Measurements from ENCODE around the gene XPC.

The XPC gene

DNA sequence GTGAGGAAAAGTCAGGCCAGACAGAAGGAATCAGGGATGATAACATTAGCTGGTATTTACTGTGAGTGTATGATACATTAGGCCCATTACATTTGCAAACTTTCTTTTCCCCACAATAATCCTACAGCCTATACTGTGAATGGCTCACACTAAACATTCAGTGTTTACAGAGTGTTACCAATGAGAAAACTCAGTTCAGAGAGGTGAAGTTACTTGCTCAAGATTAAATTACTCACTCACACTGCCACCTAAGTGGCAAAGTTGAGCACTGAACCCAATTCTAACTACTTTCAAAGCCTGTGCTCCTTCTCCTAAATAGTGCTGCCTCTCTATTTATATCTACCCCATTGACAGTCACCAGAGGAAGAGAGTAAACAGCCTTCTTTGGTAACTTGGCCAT, 8.5 kb downstream of the XPC start:
- no peak for DNase-seq

DNA sequence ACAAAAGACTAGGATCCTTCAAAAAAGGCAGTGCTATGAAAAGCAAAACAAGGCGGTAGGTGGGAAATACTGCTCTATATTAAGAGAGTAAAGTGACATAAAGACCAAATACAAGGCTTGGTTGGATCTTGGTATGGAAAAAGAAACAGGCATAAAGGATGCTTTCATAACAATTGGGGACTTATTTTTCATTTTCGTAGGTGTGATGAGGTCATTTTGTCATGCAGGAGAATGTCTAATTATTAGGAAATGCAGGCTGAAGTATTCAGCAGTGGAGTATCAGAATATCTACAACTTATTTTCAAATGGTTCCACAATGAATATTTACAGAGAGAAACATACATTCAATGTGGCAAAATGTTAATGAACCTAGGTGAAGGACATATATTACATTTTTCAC, 9.0 kb downstream of the XPC start:
- DNase-seq: no peak

DNA sequence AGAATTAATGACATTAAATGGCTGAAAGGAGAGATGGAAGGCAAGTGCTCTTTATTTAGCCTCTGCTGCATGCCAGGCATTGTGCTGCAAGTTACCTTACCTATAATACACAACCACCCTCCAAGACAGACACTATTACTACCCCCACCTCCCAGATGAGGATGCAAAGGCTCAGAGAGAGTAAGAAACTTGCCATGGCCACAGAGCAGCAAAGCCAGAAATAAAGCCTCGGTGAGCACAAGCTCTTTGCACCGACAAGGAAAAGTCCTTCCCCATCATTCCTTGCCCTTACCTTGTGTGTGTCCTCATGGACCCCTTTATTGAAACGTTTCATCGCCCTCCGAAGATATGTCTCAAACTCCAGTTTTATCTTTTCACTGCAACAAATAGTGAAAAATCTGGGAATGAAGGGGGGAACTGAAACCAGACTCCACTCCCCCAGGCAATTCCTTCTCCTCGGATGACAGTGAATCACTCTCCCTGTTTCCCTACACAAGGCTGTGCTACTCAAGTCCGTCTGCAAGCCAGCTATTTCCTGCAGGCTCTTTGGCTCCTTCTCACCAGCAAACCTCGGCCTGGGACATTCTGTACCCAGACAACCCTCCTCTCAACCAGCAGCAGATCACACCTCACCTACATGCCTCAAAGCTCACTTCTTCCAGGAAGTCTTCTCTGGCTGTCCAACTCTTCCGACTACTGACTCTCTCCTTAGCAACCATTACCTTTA, 11.4 kb downstream of the XPC start:
- DNase-seq: no peak

DNA sequence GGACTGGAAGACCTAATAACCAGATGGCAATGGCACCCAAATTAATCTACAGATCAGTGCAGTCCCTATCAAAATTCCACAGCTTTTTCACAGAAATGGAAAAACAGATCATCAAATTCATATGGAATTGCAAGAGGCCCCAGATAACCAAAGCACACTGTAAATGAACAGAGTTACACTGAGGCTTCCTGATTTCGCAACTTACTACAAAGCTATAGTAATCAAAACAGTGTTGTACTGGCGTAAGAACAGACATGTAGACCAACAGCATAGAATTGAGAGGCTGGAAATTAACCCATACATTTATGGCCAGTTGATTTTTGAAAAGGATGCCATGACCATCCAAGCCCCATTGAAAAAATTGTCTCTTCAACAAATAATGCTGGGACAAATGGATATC, 16.2 kb downstream of the XPC start:
- no peak for DNase-seq

DNA sequence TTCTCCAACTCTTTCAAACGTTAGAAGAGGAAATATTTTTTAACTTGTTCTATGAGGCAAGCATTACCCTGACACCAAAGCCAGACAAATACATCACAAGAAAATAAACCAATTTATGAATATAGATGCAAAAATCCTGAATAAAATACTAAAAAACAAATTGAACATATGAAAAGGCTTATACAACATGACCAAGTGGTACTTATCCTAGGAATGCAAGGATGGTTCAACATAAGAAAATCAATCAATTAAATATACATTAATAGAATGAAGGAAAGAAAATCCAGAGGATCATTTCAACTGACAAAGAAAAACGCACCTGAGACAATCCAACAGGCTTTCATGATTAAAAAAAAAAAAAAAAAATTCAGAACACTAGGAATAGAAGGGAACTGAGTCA, 17.1 kb downstream of the XPC start:
- no peak for DNase-seq

DNA sequence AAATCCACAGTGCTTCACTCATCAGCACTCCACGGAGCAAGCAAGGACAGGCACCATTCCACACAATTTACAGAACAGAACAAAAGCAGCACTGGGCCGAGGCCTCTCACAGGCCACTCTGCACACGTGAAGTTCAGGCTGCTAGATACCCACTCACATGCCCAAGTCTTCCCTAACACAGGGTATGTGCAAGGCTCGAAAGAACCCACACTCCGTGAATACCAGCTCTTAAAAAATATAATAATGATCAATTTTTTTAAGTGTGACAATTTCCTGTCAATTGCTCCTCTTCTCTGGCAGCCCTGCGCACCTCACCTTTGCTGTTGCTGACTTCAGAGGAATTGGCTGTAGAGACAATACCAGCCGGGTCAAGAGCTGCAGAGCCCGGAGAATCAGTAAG, 19.0 kb downstream of the XPC start:
- no peak for DNase-seq

DNA sequence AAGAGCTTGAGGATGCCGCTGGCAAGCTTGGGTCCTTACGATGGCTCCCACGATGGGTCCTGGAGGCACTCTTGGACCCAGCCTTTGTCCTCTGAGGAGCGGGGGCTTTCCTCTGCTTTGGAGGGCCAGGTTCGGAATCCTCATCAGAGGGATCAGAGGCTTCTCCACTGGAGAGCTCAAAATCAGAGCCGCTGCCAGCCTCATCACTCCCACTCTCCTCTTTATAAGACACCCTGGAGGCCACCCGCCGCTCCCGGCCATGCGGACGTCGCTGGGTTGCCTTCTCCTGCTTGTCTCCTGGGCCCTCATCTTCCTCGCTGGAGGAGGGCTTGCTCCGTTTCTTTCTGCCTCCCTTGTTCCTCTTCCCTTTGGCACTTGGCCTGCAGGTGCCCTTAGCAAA, 20.0 kb downstream of the XPC start:
- no peak for DNase-seq

DNA sequence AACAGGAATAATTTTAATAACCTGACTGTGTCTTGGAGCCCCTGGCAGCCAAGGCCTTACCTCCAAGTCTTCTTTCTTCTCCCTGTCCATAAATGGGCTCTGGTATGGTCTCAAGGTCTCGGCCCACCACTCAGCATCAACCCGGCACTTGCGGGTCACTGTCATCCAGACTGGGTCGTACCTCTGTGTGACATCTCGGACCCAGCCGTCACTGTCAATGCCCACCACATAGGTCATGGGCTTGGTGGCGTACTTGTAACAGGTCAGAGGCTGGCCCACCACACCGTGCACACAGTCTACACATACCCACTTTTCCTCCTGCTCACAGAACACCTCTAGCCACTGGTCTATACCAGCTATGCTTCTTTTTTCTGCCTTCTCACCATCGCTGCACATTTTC, 20.4 kb downstream of the XPC start:
- DNase-seq: no peak

DNA sequence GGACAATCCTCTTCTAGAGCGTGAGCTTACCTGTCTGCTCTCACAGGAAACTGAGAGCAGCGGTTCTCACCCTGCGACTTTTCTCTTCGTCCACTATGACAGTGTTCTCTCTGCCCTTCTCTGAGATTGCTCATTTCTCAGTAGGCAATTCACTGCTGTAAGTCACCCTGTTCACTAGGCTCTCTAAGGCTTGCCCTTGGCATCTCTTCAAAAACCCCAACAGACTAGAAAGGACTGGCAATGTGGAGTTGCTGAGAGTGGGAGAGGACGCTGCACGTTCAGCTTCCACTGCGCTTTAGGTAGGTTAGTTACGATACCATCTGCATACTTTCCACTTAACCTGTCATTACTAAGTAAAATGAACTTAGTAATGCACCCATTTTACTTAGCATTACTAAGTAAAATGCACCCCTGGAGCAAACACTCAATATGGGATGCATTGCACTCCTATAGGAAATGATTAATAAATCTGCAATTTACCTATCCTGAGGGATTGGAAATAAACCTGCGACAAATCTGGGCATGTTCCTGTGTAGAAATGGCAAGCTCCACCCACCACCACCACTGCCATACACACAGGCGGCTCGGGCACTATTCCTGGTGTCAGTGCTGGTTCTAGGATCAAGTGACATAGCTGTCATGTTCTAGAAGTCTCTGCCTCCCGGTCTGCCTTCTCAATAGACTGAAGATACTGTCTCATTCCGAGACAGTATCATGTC, 21.4 kb downstream of the XPC start:
- no peak for DNase-seq

DNA sequence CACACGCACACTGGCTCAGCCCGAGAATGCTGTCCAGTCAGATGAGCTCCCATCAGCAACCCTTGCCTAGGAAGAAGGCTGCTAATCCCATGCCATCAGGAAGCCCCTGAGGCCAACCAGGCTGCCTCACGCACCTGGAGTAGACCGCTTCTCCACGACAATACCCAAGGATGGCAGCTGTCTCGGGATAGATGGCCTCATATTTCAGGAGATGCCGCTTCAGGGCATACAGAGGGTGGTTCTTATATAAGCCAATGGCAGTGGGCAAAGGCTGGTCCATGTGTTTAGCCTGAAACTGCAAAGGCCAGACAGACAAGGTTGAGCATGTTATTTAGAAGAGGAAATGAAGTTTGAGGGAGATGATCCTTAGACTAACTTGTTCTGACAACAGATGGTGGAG, 22.2 kb downstream of the XPC start:
- no peak for DNase-seq

DNA sequence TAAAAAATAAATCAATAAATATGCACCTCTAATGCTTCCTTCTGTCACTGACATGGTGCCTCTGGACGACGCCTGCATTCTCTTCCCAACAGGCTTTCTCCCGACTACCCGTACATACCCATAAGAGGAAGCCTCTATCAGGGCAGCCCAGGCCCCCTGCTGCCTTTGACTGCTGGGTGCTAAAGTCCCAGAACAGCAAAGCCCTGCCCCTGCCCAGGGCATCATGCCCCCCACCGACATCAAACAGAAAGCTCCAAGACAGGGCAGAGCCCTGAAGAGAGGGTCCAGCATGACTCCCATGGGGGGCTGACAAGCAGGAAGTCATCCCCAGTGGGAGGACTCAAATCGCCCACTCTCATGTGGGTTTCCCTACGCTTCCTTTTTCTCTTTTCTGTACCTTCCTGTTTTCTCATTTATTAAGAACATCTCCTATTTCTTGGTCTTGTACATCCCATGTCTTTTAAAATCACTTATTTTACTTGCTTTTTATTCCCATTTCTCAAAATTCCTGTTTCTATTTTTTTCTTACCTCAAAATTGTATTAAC, 23.4 kb downstream of the XPC start:
- DNase-seq: no peak

DNA sequence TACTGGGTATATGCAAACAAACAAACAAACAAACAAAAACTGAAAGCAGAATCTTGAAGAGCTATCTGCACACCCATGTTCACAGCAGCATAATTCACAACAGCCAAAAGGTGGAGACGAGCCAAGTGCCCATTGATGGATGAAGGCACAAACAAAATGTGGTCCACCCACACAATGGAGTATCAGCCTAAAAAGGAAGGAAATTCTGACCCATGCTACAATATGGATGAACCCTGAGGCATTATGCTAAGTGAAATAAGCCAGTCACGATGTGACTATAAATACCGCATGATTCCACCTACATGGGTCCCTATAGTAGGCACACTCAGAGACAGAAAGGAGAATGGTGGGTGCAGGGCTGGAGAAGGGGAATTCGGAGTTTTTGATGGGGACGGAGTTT, 24.1 kb downstream of the XPC start:
- DNase-seq: no peak

DNA sequence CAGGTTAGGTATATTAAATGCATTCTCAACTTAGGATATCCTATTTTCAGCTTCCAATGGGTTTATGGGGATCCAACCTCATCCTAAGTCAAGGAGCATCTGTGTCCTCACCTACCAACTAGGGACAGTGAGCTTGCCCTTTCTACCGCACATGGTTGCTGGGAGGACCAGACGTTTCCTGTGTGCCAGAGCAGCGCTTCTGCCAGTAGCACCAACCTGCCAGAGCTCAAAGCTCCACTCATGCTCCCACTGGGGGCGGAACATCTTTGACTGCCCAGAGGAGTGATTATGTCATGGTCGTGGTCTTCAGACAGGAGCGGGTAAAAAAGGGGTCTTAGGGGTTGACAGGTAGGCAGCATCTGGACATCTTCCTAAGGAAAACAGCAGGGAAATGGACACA, 24.7 kb downstream of the XPC start:
- no peak for DNase-seq

DNA sequence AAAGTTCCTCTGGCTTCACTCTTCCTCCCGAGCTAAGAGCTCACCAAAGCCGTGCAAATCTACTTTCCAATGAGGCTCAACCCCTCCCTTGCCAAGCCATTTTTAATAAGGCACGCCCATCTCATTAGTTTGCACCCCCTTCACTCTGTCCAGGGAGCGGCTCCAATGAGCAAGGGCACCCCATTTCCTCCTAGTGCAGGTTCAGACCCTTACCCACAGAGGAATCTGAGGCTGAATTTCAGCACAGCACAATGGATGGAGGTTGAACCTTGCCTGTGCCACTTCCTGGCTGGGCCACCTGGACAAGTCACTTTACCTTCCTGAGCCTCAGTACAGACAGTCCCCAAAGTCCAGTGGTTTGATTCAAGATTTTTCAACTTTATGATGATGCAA, 25.4 kb downstream of the XPC start:
- DNase-seq: no peak

DNA sequence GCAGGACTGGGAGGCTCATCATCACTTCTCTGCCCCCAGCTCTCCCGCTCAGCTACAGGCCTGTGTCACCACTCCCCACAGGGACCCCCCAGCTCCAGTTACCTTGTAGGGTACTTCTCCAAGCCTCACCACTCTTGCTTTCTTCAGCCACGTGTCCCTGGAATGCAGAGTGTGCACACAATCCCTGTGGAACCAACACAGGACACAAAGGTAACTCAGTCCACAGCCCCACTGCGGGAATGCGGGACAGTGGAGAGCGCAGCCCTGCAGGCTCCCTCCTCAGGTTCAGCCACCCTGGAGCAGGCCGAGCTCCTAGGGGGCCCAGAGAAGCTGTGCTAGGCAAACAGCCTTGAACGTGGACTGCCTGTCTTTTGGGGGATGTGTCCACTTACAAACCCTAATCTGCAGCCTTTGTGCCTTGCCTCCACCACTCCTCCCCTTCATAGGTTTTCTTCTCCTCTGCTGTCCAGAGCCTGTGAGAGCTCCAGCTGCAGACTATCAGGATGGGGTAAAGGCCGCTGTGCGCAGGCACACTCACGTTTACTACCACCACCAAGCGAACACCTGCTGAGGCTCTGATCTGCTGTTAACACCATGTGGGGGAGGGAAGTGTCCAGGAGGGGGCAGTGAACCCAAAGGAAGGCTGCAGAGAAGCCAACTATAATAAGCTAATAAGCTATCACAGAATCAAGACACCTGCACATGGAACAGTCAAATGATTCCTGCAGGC, 26.0 kb downstream of the XPC start:
- no peak for DNase-seq

DNA sequence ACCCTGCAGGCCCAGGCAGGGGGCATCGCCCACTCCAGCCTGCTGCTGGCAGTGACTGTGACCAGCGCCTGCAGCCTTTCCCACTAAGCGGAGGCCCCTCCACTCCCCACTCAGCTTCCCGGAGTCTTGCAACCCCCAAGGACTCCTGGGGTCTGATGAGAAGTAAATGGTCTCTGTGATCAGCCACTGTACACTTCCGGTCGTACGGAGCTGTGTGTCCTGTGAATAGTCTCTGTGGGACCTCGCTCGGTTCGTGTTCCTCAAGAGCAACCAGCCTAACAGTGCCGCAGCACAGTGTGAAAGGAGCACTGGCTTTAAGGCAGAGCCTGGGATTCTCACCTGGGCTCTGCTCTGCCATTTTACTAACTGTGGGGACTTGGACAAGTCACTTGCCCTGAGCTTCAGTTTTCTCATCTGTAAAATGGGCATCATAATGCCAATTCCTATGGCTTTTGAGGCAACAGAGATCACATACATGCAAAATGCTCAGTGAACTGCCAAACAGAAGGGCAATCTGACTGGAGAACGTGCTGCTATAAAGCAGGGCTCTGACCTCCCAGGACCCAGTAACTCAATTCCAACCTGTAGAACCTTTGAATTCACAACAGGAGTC, 26.8 kb downstream of the XPC start:
- no peak for DNase-seq

DNA sequence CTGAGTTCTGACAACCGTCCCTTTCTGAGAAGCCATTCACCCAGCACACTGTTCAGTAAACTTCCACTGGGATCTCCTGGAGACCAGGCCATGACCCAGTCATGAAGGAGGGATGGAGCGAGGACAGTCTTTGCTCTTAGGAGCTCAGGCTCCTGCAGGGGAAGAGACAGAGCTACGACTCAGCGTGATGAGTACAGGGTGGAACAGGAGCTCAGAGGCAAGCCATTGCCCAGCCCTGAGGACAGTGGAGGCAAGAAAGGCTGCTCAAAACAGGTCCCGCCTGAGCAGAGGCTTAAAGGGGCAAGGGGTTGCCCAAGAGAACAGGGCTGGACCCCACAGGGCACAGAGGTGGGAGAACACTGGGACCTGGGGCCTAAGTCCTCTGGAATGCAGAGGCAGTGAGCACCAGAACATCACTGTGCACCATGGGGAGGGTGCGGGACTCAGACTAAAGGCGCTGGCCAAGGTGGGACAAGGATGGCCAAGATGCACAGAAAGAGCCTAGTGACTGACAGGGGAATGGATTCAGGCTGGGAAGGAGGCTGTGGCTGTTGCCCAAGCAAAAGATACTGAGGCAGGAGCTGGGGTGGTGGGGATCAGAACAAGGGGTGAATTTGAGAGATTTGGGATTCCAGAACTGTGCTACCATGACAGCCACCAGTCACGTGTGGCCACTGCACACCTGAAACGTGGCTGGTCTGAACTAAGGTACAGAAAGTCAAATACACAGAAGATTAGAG, 27.7 kb downstream of the XPC start:
- DNase-seq: no peak

DNA sequence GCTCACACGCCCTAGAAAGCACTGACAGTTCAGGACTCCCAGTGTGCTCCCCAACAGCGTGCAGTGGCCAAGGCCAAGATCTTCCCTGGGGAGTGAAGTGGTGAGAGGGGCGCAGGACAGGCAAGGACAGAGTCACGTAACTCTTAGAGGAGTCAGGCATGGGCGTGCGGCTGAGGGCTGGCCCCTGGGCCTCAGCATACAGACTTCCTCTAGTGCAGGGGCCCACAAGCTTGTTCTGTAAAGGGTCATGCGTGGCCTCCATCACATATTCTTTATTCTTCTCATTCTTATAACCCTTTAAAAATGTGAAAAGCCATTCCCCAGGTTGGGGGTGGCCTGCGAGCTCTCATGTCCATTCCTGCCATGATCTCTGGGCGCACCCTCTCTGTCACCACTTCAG, 28.3 kb downstream of the XPC start:
- DNase-seq: no peak

DNA sequence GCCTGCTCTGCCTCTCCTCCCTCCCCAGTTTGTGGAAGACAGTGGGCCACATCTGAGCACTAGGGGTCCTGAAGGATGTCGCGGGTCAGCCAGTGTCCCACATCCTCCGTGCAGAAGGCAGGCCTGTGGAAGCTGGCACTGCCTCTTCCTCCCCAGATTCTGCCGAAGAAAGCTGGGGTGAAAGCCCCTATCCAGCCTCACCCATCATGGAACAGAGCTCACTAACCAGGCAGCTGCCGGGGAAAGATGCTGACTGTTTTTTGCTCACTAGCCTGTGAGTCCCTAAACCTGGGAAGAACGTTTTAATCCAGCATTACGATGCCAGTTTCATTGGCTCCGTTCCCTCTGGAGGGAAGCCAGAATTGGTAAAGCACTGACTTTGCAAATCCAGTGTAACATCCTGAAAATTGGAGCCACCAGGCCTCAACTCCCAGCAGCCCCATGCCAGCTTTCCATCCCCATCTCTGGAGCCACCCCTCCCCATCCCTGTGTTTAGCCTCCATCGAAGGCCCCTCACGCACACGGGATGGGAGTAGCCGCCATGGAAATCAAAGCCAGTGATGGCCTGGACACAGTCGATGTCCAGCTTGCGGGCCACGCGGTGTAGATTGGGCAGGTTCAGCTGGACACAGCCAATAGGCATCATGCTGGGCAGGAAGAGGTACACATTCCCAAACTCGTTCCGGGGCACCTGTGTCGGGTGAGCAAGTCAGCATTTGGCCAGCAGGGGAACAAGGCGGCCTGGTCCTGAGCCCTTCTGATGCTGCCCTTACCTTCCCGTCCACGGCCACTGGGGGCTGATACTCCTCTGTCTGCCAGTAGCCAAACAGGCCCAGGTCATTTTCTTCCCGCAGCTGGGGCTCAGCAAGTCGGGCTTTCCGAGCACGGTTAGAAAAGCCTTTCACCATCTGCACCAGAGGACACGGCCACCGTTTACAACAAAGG, 30.1 kb downstream of the XPC start:
- DNase-seq: no peak

DNA sequence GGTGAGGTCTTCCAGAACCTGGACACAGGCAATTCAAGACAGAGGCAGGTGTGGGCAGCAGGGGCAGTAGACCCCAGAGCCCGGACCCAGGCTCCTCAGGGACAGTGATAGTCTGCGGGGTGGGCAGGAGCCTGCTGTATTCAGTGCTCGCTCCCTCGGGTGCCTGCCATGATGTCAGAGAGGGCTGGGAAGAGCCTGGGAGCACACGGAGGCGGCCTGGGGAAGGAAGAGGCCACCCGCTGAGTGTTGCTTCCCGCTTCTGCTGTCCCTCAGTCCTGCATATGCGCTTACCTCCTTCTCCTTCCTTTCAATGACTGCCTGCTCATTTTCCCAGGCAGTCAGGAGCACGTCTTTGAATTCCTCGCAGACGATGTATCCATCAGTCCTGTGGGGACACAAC, 30.8 kb downstream of the XPC start:
- no peak for DNase-seq

DNA sequence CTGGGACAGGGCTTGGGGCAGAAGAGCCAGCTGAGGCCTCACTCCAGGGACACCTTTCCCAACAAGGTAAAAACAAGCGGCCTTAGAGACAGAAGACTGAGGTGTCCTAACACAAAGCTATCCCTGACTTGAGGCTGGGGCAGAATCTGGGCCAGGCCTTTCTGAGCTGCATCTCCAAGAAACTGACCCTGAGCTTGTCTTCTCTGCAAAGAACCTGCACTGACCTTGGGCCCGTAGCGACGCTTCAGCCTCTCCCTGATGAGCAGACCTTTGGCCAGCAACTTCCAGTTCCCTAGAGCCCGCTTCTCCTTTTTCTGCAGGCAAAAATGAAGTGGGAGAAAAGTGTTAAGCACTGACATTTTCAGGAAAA, 31.4 kb downstream of the XPC start:
- no peak for DNase-seq
